ENCODE measurements around the gene ZNF787. TPM values are rescaled to one million over a fixed set of nuclear protein-coding genes. Genes with fewer than 3 reads are reported as not detected.
A peak's percentile ranks its signal among the peaks of the same experiment; 100 is the strongest.

Gene ZNF787
- total and polyA plus RNA-seq, 10 of the 15 experiments (the other 5 are each of a cell fraction or from before 2014, with no cell fraction given), result 0.23 to 39.9 (median 4.1) TPM

DNA sequence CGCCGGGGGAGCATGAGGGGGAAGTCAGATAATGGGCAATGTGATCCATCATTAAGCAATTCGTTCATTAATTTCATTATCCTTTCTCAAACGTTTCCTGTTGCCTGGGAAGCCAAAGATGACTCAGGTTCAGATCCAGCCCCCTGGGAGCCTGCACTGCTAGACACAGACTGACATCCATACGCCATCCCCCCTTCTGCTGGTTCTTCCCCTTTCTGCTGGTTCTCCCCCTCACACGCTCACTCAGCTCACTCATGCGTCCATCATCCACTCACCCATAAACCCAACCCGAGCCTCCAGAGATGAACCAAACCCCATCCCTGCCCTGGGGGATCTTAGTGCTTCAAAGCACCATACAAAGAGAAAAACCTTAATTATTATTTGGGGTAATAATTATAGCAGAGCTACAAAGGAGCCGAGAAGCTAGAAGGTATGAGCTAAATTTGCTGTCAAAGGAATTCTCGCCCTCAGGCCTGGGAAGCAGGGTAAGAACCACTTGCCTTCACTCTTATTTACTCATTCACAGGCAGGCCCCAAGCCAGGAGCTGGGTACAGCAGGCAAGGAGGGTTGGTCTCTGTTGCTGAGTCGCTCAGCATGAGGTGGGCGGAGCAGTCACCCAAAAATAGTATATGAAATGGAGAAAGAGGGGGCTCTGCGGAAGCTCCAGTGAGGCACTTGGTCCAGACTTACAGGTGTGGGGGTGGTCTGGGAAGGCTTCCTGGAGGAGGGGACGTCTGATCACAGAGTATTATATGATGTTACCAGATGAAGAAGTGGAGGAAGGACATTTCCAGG is 13.0 kb upstream of the ZNF787 start:
- Histone ChIP-seq H3K9me3 (replicated peaks; ENCODE audit: control insufficient read depth, insufficient read depth, low read length) (no peaks in the 10 kb centered on the region), H3K4me3 (no peak overlapping the region), H3K4me1 (ENCODE audit: control insufficient read depth, insufficient read depth, low read length) (peaks cover 9% of the 10 kb centered on the region), H2AFZ (ENCODE audit: control insufficient read depth, low read depth, low read length) (peak overlapping the region; percentile 29; the same call in 1 of the 2 replicates), H3K9ac (ENCODE audit: control insufficient read depth, insufficient read depth, low read length) (0 out of 2 replicates have a peak overlapping the region, but pooled peaks have one; percentile 34), H4K20me1 (ENCODE audit: control insufficient read depth, insufficient read depth) (no peaks in the 10 kb centered on the region), H3K27ac (ENCODE audit: control insufficient read depth, insufficient read depth) (peak overlapping the region; percentile 25; the same call in 1 of the 2 replicates), H3K79me2 (ENCODE audit: control insufficient read depth, insufficient read depth, low read length) (no peaks in the 10 kb centered on the region), H3K27me3 (replicated peaks in 1 of 2; ENCODE audit: control insufficient read depth in 2 of 2, insufficient read depth in 2 of 2, low read length in 1 of 2) (no peaks in the 10 kb centered on the region), H3K36me3 (ENCODE audit: control insufficient read depth in 2 of 2, insufficient read depth in 2 of 2, low read length in 1 of 2) (no peaks in the 10 kb centered on the region), H3K4me2 (ENCODE audit: control insufficient read depth, insufficient read depth) (no peak overlapping the region; the same call in 1 of the 2 replicates)
- ATAC-seq, result peak; percentile 79
- POLR2A ChIA-PET, result interaction anchor here (1.6 kb wide), 1 partner anchor 13 kb away, joined by 7 read pairs; the partner anchor contains the start of gene ZNF787
- RAD21 ChIA-PET (ENCODE audit: unreplicated experiment), result no interaction called here
- no TSS peak for BruUV-seq (replicated peaks)
- TF ChIP-seq SUZ12 (IDR thresholded peaks at IDR 0.05; ENCODE audit: unreplicated experiment) (no peak), BHLHE40 (IDR thresholded peaks at IDR 0.05; ENCODE audit: borderline replicate concordance in 1 of 2, low read depth in 2 of 2, low read length in 1 of 2) (peak in 1 of 2 experiments; percentile 46; a peak in 1 of 4 replicates), ZZZ3 (IDR thresholded peaks at IDR 0.05; ENCODE audit: control insufficient read depth, insufficient read length, low read depth) (no peak), NBN (IDR thresholded peaks at IDR 0.05) (0 out of 2 replicates have a peak, but pooled peaks have one; percentile 27), FOXK2 (IDR thresholded peaks at IDR 0.05) (no peak), ATF7 (IDR thresholded peaks at IDR 0.05; ENCODE audit: low read depth) (0 out of 2 replicates have a peak, but pooled peaks have one; percentile 18), IKZF2 (IDR thresholded peaks at IDR 0.05) (peak in 1 of 2 experiments; percentile 25; a peak in 1 of 4 replicates), PAX5 (IDR thresholded peaks at IDR 0.05; ENCODE audit: borderline replicate concordance, low read depth, low read length) (0 out of 2 replicates have a peak, but pooled peaks have one; percentile 39), TCF12 (IDR thresholded peaks at IDR 0.05; ENCODE audit: low read depth, low read length) (0 out of 2 replicates have a peak, but pooled peaks have one; percentile 42), HDGF (IDR thresholded peaks at IDR 0.05) (peak; percentile 57; the same call in 1 of the 2 replicates), MEF2B (IDR thresholded peaks at IDR 0.05; ENCODE audit: partially characterized antibody, poor library complexity, severe bottlenecking) (peak; percentile 33)
- TF ChIP-seq, protein P1, sequence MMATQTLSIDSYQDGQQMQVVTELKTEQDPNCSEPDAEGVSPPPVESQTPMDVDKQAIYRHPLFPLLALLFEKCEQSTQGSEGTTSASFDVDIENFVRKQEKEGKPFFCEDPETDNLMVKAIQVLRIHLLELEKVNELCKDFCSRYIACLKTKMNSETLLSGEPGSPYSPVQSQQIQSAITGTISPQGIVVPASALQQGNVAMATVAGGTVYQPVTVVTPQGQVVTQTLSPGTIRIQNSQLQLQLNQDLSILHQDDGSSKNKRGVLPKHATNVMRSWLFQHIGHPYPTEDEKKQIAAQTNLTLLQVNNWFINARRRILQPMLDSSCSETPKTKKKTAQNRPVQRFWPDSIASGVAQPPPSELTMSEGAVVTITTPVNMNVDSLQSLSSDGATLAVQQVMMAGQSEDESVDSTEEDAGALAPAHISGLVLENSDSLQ (IDR thresholded peaks at IDR 0.05), result peak; percentile 89
- TF ChIP-seq, protein P2, sequence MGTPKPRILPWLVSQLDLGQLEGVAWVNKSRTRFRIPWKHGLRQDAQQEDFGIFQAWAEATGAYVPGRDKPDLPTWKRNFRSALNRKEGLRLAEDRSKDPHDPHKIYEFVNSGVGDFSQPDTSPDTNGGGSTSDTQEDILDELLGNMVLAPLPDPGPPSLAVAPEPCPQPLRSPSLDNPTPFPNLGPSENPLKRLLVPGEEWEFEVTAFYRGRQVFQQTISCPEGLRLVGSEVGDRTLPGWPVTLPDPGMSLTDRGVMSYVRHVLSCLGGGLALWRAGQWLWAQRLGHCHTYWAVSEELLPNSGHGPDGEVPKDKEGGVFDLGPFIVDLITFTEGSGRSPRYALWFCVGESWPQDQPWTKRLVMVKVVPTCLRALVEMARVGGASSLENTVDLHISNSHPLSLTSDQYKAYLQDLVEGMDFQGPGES (IDR thresholded peaks at IDR 0.05), result no peak
- TF ChIP-seq, protein P3, sequence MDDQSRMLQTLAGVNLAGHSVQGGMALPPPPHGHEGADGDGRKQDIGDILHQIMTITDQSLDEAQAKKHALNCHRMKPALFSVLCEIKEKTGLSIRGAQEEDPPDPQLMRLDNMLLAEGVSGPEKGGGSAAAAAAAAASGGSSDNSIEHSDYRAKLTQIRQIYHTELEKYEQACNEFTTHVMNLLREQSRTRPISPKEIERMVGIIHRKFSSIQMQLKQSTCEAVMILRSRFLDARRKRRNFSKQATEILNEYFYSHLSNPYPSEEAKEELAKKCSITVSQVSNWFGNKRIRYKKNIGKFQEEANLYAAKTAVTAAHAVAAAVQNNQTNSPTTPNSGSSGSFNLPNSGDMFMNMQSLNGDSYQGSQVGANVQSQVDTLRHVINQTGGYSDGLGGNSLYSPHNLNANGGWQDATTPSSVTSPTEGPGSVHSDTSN (IDR thresholded peaks at IDR 0.05; ENCODE audit: insufficient replicate concordance, low read depth, low read length), result peak; percentile 59
- CTCF ChIA-PET, result interaction anchor here (0.6 to 1.4 kb wide), 4 partner anchors 11 to 207 kb away, joined by 3 to 5 read pairs (median 3); partner anchors contain the start of gene ZNF787
- FAIRE-seq, result no peak
- intact Hi-C loops (cut with micrococcal nuclease; ENCODE audit: unreplicated experiment), result no loop called here
- DNase-seq (ENCODE audit: low read depth, low spot score), result no peak
- 5% methylated on average over 13 of the region's 14 CpGs for WGBS (ENCODE audit: insufficient coverage, insufficient replicate concordance, low lambda C conversion rate, missing lambda C conversion rate)
- SMC1A ChIA-PET (ENCODE audit: uncharacterized antibody, unreplicated experiment), result interaction anchor here (1.0 to 1.7 kb wide), 3 partner anchors 8 to 199 kb away, joined by 3 to 9 read pairs (median 4); partner anchors contain the start of gene ZNF787
- in situ Hi-C loops (cut with MboI), result loop anchor here (25.0 kb wide), 1 partner anchor 1678 kb away; the partner anchor contains the start of gene ZNF552

Measured in GM12878 (cell line).